HepG2 (cell line): ENCODE results near the gene P4HTM. TPM values are rescaled to one million over a fixed set of nuclear protein-coding genes. Genes with fewer than 3 reads are reported as not detected.
A peak's percentile ranks its signal among the peaks of the same experiment; 100 is the strongest.

Experiments
- ESRRA ChIP-seq: sonication (generic); formaldehyde crosslinking; IDR thresholded peaks from 2 replicates; pipeline ENCODE4 v1.5.1; 2020; ENCODE audit warnings: mild to moderate bottlenecking, low read depth, missing genetic modification reagents
- FOXK1 ChIP-seq: sonication (generic); formaldehyde crosslinking; IDR thresholded peaks from 2 replicates; pipeline ENCODE4 v1.4.0; 2020; ENCODE audit warnings: low read depth, missing genetic modification reagents, borderline replicate concordance
- PAX8 ChIP-seq: sonication (generic); formaldehyde crosslinking; IDR thresholded peaks from 2 replicates; pipeline ENCODE4 v1.8.0; 2022; ENCODE audit warnings: mild to moderate bottlenecking, missing genetic modification reagents, borderline replicate concordance
- RFX3 ChIP-seq: IDR thresholded peaks from 2 replicates; pipeline ENCODE4 v1.6.1; 2016; ENCODE audit warnings: missing biosample characterization, missing genetic modification reagents
- SRSF4 ChIP-seq: fragments of 200-400 bp; formaldehyde crosslinking; IDR thresholded peaks from one replicate; pipeline ENCODE4 v1.6.1; 2018; ENCODE audit warnings: mild to moderate bottlenecking, low read depth, low read length, moderate library complexity; ENCODE audit not compliant: poor library complexity, severe bottlenecking
- TCF7L2 ChIP-seq: IDR thresholded peaks from 2 replicates; pipeline ENCODE4 v1.6.1; 2011; ENCODE audit warnings: mild to moderate bottlenecking, low read depth, low read length, moderate library complexity
- TERF1 ChIP-seq: sonication (generic); formaldehyde crosslinking; IDR thresholded peaks from 2 replicates; pipeline ENCODE4 v1.8.0; 2022; ENCODE audit warnings: mild to moderate bottlenecking, missing genetic modification reagents, moderate library complexity
- TFE3 ChIP-seq: IDR thresholded peaks from 2 replicates; pipeline ENCODE4 v1.6.1; 2016
- ZBTB20 ChIP-seq: sonication (generic); formaldehyde crosslinking; IDR thresholded peaks from 2 replicates; pipeline ENCODE4 v1.8.1; 2023; ENCODE audit warnings: missing genetic modification reagents, low read depth, mild to moderate bottlenecking, borderline replicate concordance
- ZBTB39 ChIP-seq: sonication (generic); formaldehyde crosslinking; IDR thresholded peaks from 2 replicates; pipeline ENCODE4 v1.5.0; 2020; ENCODE audit warnings: missing genetic modification reagents
- ZNF136 ChIP-seq: sonication (generic); formaldehyde crosslinking; IDR thresholded peaks from 2 replicates; pipeline ENCODE4 v1.8.1; 2022; ENCODE audit warnings: low read depth, mild to moderate bottlenecking, moderate library complexity, missing genetic modification reagents
- ZNF589 ChIP-seq: sonication (generic); formaldehyde crosslinking; conservative IDR thresholded peaks from 2 replicates; pipeline ENCODE4 v1.8.0; 2022; ENCODE audit warnings: mild to moderate bottlenecking, moderate library complexity, missing genetic modification reagents
- ZNF878 ChIP-seq: sonication (generic); formaldehyde crosslinking; IDR thresholded peaks from 2 replicates; pipeline ENCODE4 v1.8.1; 2023; ENCODE audit warnings: mild to moderate bottlenecking, missing genetic modification reagents, moderate library complexity
- polyA plus RNA-seq, 8 experiments: library from polyadenylated mRNA; depleted of rRNA in 3 of 8; stranded (reverse) in 7 of 8; unstranded in 1 of 8; fragments of >200 nt; fragmentation: Illumina TruSeq in 4 of 8; extraction: Trizol in 4 of 8; gene quantifications; 2 replicates each; pipeline versions ENCODE4 v1.2.1 to v1.2.3, GENCODE V29; 2011 to 2016; ENCODE audit warnings: low read depth in 4 of 8, missing spikeins in 1 of 8, mixed read lengths in 1 of 8; ENCODE audit not compliant: insufficient read depth in 1 of 8
- total RNA-seq, 5 experiments: library from RNA; depleted of rRNA; stranded (reverse); fragments of >200 nt; fragmentation: Illumina TruSeq; extraction: Trizol; gene quantifications; 2 replicates each; pipeline ENCODE4 v1.2.3, GENCODE V29; 2016; ENCODE audit warnings: low read depth in 1 of 5
- TF ChIP-seq, protein P1 (sequence below): fragments of 450-650 bp; IDR thresholded peaks from 2 replicates; pipeline ENCODE4 v1.6.1; 2017; ENCODE audit warnings: mild to moderate bottlenecking
- TF ChIP-seq, protein P2 (sequence below): sonication (generic); formaldehyde crosslinking; IDR thresholded peaks from 2 replicates; pipeline ENCODE4 v1.4.0; 2020; ENCODE audit warnings: missing genetic modification reagents

Gene P4HTM
- total and polyA plus RNA-seq, 2 of the 13 experiments (the other 11 are each of a cell fraction or from before 2014, with no cell fraction given): 0.01 TPM; not detected in 1

- peak; percentile 38; the same call in 1 of the 2 replicates for TF ChIP-seq FOXK1 (CRISPR knock-in tag)
- no peak for TF ChIP-seq SRSF4
- TF ChIP-seq TERF1 (CRISPR knock-in tag): no peak
- TF ChIP-seq ZBTB20 (CRISPR knock-in tag): peak; percentile 55
- TF ChIP-seq ESRRA (CRISPR knock-in tag): no peak
- no peak for TF ChIP-seq ZNF136
- TF ChIP-seq ZNF878 (CRISPR knock-in tag): 0 out of 2 replicates have a peak, but pooled peaks have one; percentile 26
- TF ChIP-seq, protein P1, sequence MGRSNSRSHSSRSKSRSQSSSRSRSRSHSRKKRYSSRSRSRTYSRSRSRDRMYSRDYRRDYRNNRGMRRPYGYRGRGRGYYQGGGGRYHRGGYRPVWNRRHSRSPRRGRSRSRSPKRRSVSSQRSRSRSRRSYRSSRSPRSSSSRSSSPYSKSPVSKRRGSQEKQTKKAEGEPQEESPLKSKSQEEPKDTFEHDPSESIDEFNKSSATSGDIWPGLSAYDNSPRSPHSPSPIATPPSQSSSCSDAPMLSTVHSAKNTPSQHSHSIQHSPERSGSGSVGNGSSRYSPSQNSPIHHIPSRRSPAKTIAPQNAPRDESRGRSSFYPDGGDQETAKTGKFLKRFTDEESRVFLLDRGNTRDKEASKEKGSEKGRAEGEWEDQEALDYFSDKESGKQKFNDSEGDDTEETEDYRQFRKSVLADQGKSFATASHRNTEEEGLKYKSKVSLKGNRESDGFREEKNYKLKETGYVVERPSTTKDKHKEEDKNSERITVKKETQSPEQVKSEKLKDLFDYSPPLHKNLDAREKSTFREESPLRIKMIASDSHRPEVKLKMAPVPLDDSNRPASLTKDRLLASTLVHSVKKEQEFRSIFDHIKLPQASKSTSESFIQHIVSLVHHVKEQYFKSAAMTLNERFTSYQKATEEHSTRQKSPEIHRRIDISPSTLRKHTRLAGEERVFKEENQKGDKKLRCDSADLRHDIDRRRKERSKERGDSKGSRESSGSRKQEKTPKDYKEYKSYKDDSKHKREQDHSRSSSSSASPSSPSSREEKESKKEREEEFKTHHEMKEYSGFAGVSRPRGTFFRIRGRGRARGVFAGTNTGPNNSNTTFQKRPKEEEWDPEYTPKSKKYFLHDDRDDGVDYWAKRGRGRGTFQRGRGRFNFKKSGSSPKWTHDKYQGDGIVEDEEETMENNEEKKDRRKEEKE: no peak
- TF ChIP-seq, protein P2, sequence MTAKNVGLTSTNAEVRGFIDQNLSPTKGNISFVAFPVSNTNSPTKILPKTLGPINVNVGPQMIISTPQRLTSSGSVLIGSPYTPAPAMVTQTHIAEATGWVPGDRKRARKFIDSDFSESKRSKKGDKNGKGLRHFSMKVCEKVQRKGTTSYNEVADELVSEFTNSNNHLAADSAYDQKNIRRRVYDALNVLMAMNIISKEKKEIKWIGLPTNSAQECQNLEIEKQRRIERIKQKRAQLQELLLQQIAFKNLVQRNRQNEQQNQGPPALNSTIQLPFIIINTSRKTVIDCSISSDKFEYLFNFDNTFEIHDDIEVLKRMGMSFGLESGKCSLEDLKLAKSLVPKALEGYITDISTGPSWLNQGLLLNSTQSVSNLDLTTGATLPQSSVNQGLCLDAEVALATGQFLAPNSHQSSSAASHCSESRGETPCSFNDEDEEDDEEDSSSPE (CRISPR knock-in tag): peak; percentile 65
- TF ChIP-seq ZNF589 (CRISPR knock-in tag): no peak
- TF ChIP-seq TCF7L2: no peak
- 0 out of 2 replicates have a peak, but pooled peaks have one; percentile 59 for TF ChIP-seq PAX8 (CRISPR knock-in tag)
- TF ChIP-seq ZBTB39: no peak
- no peak; the same call in 1 of the 2 replicates for TF ChIP-seq TFE3 (CRISPR knock-in tag)
- TF ChIP-seq RFX3 (CRISPR knock-in tag): no peak
Measured at GRCh38 chr3:49021213-49021812, 31.3 kb downstream of the P4HTM start (continued).
